ENCODE results near the gene MAGEA12. TPM values are rescaled to one million over a fixed set of nuclear protein-coding genes. Genes with fewer than 3 reads are reported as not detected.
"Not testable (repeated sequence)": the region's sequence is repeated elsewhere in the genome, so short reads cannot be mapped to it uniquely, and the experiment has no call there.

MAGEA12 gene
- total and polyA plus RNA-seq, 10 of the 15 experiments (the other 5 are each of a cell fraction or from before 2014, with no cell fraction given) = 1.3 TPM; not detected in 9

DNA sequence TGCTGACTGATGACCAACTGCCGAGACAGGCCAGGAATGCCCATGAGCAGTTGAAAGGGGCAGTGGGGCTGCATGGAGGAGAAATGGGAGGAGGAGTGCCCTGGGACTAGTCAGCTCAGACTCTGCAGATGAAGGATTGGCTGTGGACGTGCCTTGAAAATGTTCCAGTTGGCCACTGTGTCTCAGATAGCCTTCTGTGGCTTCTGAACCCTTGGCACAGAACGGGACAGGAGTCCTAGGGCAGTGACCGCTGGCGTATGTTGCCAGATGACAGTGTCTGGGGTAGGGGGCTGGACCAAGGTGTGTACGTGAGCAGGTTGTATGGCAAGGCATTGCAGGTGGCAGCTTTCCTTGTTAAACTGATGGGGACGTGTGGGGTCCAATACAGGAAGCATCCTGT, 27.1 kb upstream of the MAGEA12 start:
- H3K4me1 ChIP-seq (ENCODE audit: control insufficient read depth, insufficient read depth, low read length); H3K27ac ChIP-seq (ENCODE audit: control insufficient read depth, insufficient read depth); BruUV-seq (replicated peaks); H3K9ac ChIP-seq (ENCODE audit: control insufficient read depth, insufficient read depth, low read length); H2AFZ ChIP-seq (ENCODE audit: control insufficient read depth, low read depth, low read length); CTCF ChIA-PET; H3K9me3 ChIP-seq (replicated peaks; ENCODE audit: control insufficient read depth, insufficient read depth, low read length); H3K27me3 ChIP-seq (replicated peaks in 1 of 2; ENCODE audit: control insufficient read depth in 2 of 2, insufficient read depth in 2 of 2, low read length in 1 of 2); intact Hi-C loops (cut with micrococcal nuclease; ENCODE audit: unreplicated experiment); RAD21 ChIA-PET (ENCODE audit: unreplicated experiment); H4K20me1 ChIP-seq (ENCODE audit: control insufficient read depth, insufficient read depth); H3K4me2 ChIP-seq (ENCODE audit: control insufficient read depth, insufficient read depth); H3K79me2 ChIP-seq (ENCODE audit: control insufficient read depth, insufficient read depth, low read length); POLR2A ChIA-PET; FAIRE-seq; SMC1A ChIA-PET (ENCODE audit: uncharacterized antibody, unreplicated experiment); DNase-seq (ENCODE audit: low read depth, low spot score); H3K36me3 ChIP-seq (ENCODE audit: control insufficient read depth in 2 of 2, insufficient read depth in 2 of 2, low read length in 1 of 2); in situ Hi-C loops (cut with MboI); H3K4me3 ChIP-seq; ATAC-seq: not testable (repeated sequence)
- 33% methylated on average over 3 of the region's 7 CpGs for WGBS (ENCODE audit: insufficient coverage, insufficient replicate concordance, low lambda C conversion rate, missing lambda C conversion rate)

DNA sequence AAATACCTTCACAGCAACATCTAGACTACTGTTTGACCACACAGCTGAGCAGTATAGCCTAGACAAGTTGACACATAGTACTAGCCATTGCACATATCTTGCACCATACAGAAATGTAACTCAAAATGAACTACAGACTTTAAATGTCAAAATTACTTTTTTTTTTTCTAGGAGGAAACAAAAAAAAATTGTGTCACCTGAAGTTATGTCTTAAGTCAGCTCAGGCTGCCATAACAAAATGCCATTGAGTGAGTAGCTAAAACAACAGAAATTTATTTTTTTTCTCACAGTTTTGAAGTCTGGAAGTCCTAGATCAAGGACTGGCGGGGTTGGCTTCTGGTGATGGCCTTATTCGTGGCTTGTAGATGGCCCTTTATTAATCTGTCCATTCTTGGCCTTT, 24.4 kb upstream of the MAGEA12 start, which contains the start of gene CSAG2:
Gene CSAG2, minus strand, starts transcription at position 101 of the 400 bp plus-strand sequence. CDS start 161 bp downstream, outside the sequence.
- FAIRE-seq; H3K36me3 ChIP-seq (ENCODE audit: control insufficient read depth in 2 of 2, insufficient read depth in 2 of 2, low read length in 1 of 2); H3K4me1 ChIP-seq (ENCODE audit: control insufficient read depth, insufficient read depth, low read length); H4K20me1 ChIP-seq (ENCODE audit: control insufficient read depth, insufficient read depth); BruUV-seq (replicated peaks); H3K27me3 ChIP-seq (replicated peaks in 1 of 2; ENCODE audit: control insufficient read depth in 2 of 2, insufficient read depth in 2 of 2, low read length in 1 of 2); DNase-seq (ENCODE audit: low read depth, low spot score); CTCF ChIA-PET; H3K27ac ChIP-seq (ENCODE audit: control insufficient read depth, insufficient read depth); in situ Hi-C loops (cut with MboI); H3K79me2 ChIP-seq (ENCODE audit: control insufficient read depth, insufficient read depth, low read length); H3K9me3 ChIP-seq (replicated peaks; ENCODE audit: control insufficient read depth, insufficient read depth, low read length); intact Hi-C loops (cut with micrococcal nuclease; ENCODE audit: unreplicated experiment); H3K9ac ChIP-seq (ENCODE audit: control insufficient read depth, insufficient read depth, low read length); POLR2A ChIA-PET; ATAC-seq; H2AFZ ChIP-seq (ENCODE audit: control insufficient read depth, low read depth, low read length); RAD21 ChIA-PET (ENCODE audit: unreplicated experiment); H3K4me2 ChIP-seq (ENCODE audit: control insufficient read depth, insufficient read depth); SMC1A ChIA-PET (ENCODE audit: uncharacterized antibody, unreplicated experiment); H3K4me3 ChIP-seq: not testable (repeated sequence)
- no CpG with 5 or more reads among the region's 2 CpGs for WGBS (ENCODE audit: insufficient coverage, insufficient replicate concordance, low lambda C conversion rate, missing lambda C conversion rate)

GRCh38 chrX:152713195-152713594, 20.4 kb upstream of the MAGEA12 start:
- H3K9me3 ChIP-seq (replicated peaks; ENCODE audit: control insufficient read depth, insufficient read depth, low read length); SMC1A ChIA-PET (ENCODE audit: uncharacterized antibody, unreplicated experiment); H3K79me2 ChIP-seq (ENCODE audit: control insufficient read depth, insufficient read depth, low read length); CTCF ChIA-PET; RAD21 ChIA-PET (ENCODE audit: unreplicated experiment); in situ Hi-C loops (cut with MboI); H3K27me3 ChIP-seq (replicated peaks in 1 of 2; ENCODE audit: control insufficient read depth in 2 of 2, insufficient read depth in 2 of 2, low read length in 1 of 2); H4K20me1 ChIP-seq (ENCODE audit: control insufficient read depth, insufficient read depth); H3K4me3 ChIP-seq; H3K27ac ChIP-seq (ENCODE audit: control insufficient read depth, insufficient read depth); DNase-seq (ENCODE audit: low read depth, low spot score); intact Hi-C loops (cut with micrococcal nuclease; ENCODE audit: unreplicated experiment); POLR2A ChIA-PET; H2AFZ ChIP-seq (ENCODE audit: control insufficient read depth, low read depth, low read length); H3K9ac ChIP-seq (ENCODE audit: control insufficient read depth, insufficient read depth, low read length); H3K4me1 ChIP-seq (ENCODE audit: control insufficient read depth, insufficient read depth, low read length); BruUV-seq (replicated peaks); H3K36me3 ChIP-seq (ENCODE audit: control insufficient read depth in 2 of 2, insufficient read depth in 2 of 2, low read length in 1 of 2); H3K4me2 ChIP-seq (ENCODE audit: control insufficient read depth, insufficient read depth): not testable (repeated sequence)
- ATAC-seq (peak; percentile 41; the same call in 1 of the 3 replicates), FAIRE-seq (peak; percentile 75)
- WGBS (ENCODE audit: insufficient coverage, insufficient replicate concordance, low lambda C conversion rate, missing lambda C conversion rate) = no CpG with 5 or more reads among the region's 5 CpGs

DNA sequence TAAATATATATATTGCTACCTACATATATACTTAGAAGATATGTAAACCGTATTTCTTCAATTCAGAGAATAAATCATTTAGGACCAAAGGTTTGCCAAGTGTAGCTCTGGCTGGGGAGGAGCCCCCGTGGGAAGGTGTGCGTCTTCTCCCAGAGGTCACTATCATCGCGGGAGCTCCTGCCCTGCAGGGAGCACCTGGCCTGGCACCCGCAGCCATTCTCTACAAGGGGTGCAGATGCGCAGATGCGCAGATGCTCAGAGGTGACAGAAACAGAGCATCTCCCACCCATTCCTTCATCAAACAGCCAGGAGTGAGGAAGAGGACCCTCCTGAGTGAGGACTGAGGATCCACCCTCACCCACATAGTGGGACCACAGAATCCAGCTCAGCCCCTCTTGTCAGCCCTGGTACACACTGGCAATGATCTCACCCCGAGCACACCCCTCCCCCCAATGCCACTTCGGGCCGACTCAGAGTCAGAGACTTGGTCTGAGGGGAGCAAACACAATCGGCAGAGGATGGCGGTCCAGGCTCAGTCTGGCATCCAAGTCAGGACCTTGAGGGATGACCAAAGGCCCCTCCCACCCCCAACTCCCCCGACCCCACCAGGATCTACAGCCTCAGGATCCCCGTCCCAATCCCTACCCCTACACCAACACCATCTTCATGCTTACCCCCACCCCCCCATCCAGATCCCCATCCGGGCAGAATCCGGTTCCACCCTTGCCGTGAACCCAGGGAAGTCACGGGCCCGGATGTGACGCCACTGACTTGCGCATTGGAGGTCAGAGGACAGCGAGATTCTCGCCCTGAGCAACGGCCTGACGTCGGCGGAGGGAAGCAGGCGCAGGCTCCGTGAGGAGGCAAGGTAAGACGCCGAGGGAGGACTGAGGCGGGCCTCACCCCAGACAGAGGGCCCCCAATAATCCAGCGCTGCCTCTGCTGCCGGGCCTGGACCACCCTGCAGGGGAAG, 19.5 kb upstream of the MAGEA12 start, which contains the start of gene MAGEA2B:
Gene MAGEA2B, plus strand, starts transcription at position 814 of the 973 bp plus-strand sequence. CDS start 2,479 bp downstream, outside the sequence.
- RAD21 ChIA-PET (ENCODE audit: unreplicated experiment); POLR2A ChIA-PET; DNase-seq (ENCODE audit: low read depth, low spot score); H3K79me2 ChIP-seq (ENCODE audit: control insufficient read depth, insufficient read depth, low read length); H3K4me2 ChIP-seq (ENCODE audit: control insufficient read depth, insufficient read depth); H4K20me1 ChIP-seq (ENCODE audit: control insufficient read depth, insufficient read depth); in situ Hi-C loops (cut with MboI); intact Hi-C loops (cut with micrococcal nuclease; ENCODE audit: unreplicated experiment); CTCF ChIA-PET; ATAC-seq; H3K27ac ChIP-seq (ENCODE audit: control insufficient read depth, insufficient read depth); FAIRE-seq; H3K27me3 ChIP-seq (replicated peaks in 1 of 2; ENCODE audit: control insufficient read depth in 2 of 2, insufficient read depth in 2 of 2, low read length in 1 of 2); H3K9me3 ChIP-seq (replicated peaks; ENCODE audit: control insufficient read depth, insufficient read depth, low read length); SMC1A ChIA-PET (ENCODE audit: uncharacterized antibody, unreplicated experiment); H3K4me1 ChIP-seq (ENCODE audit: control insufficient read depth, insufficient read depth, low read length); H3K9ac ChIP-seq (ENCODE audit: control insufficient read depth, insufficient read depth, low read length); H3K36me3 ChIP-seq (ENCODE audit: control insufficient read depth in 2 of 2, insufficient read depth in 2 of 2, low read length in 1 of 2); BruUV-seq (replicated peaks); H3K4me3 ChIP-seq; H2AFZ ChIP-seq (ENCODE audit: control insufficient read depth, low read depth, low read length): not testable (repeated sequence)
- no CpG with 5 or more reads among the region's 35 CpGs for WGBS (ENCODE audit: insufficient coverage, insufficient replicate concordance, low lambda C conversion rate, missing lambda C conversion rate)
